Esophagus squamous epithelium (tissue), 4 donors: Measurements from ENCODE around the gene SLC12A6.

Experiments
- CTCF ChIP-seq, 6 experiments: fragments of 450-650 bp in 4 of 6; fragments of 200-600 bp in 2 of 6; sonication (generic) in 2 of 6; IDR thresholded peaks; one replicate each; pipeline ENCODE4 v1.5.1; 2016 to 2019; ENCODE audit warnings: antibody characterized with exemption in 6 of 6, mild to moderate bottlenecking in 4 of 6, moderate library complexity in 4 of 6
- POLR2A ChIP-seq, 4 donors: fragments of 450-650 bp; IDR thresholded peaks; one replicate each; pipeline ENCODE4 v1.6.1; 2017; ENCODE audit warnings: antibody characterized with exemption in 4 of 4, mild to moderate bottlenecking in 4 of 4, moderate library complexity in 3 of 4

- TF ChIP-seq CTCF (IDR thresholded peaks at IDR 0.05) = no peak
- no peak for TF ChIP-seq POLR2A (IDR thresholded peaks at IDR 0.05)
Observed at GRCh38 chr15:34357653-34358052, 20.1 kb upstream of the SLC12A6 start.
